Measurements from ENCODE around the gene SLC35E4. TPM values are rescaled to one million over a fixed set of nuclear protein-coding genes. Genes with fewer than 3 reads are reported as not detected.
"Not testable (repeated sequence)": the region's sequence is repeated elsewhere in the genome, so short reads cannot be mapped to it uniquely, and the experiment has no call there.

Gene SLC35E4
- total RNA-seq, 3 donors from 2014 or later, result 7.3 to 10.9 (median 8.9) TPM

- DNase-seq (no peak), ATAC-seq (no peak)
- H3K4me3 Mint-ChIP-seq, result no peak overlapping the region
- H3K4me1 Mint-ChIP-seq (ENCODE audit: low read depth), result peaks cover 20% of the 10 kb centered on the region
- no peaks in the 10 kb centered on the region for H3K27me3 Mint-ChIP-seq (ENCODE audit: low read depth)
- H3K36me3 Mint-ChIP-seq (ENCODE audit: insufficient read depth), result peaks cover 9% of the 10 kb centered on the region
- H3K9me3 Mint-ChIP-seq, result no peaks in the 10 kb centered on the region
These were observed 17.3 kb downstream of the SLC35E4 start for GRCh38 chr22:30652852-30653251.

- Mint-ChIP-seq H3K36me3 (ENCODE audit: insufficient read depth) (peaks cover 8% of the 10 kb centered on the region), H3K9me3 (no peaks in the 10 kb centered on the region), H3K27me3 (ENCODE audit: low read depth) (no peaks in the 10 kb centered on the region), H3K4me1 (ENCODE audit: low read depth) (peaks cover 9% of the 10 kb centered on the region), H3K4me3 (no peak overlapping the region)
- DNase-seq, result no peak
- ATAC-seq, result no peak
These were observed 18.8 kb downstream of the SLC35E4 start for GRCh38 chr22:30654361-30654760.

- Mint-ChIP-seq H3K27me3 (ENCODE audit: low read depth) (no peaks in the 10 kb centered on the region), H3K4me3 (no peak overlapping the region), H3K36me3 (ENCODE audit: insufficient read depth) (peaks cover 18% of the 10 kb centered on the region), H3K4me1 (ENCODE audit: low read depth) (peaks cover 2% of the 10 kb centered on the region), H3K9me3 (no peaks in the 10 kb centered on the region)
- DNase-seq (no peak), ATAC-seq (no peak)
These were observed 20.0 kb downstream of the SLC35E4 start for GRCh38 chr22:30655532-30655931.

DNA sequence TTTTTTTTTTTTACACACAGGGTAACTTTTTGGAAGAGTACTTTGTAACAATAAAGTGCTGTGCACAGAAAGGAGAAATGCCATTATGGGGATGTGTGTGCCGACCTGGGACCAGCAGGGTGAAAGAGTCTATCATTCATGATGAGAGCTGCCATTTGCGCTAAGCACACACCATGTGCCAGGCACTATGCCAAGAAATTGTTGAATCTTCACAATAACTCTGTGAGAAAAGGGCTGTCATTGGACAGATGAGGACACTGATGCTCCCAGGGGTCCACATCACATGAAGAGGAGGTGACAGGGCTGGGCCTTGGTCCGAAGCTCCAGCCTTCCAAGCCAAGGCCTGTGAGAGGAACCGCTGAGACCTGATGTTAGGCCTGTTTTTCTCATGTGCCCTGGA, 26.5 kb downstream of the SLC35E4 start:
- H3K4me3 Mint-ChIP-seq, result no peak overlapping the region
- DNase-seq (no peak), ATAC-seq (no peak)
- H3K4me1 Mint-ChIP-seq (ENCODE audit: low read depth), result peaks cover 16% of the 10 kb centered on the region
- no peaks in the 10 kb centered on the region for H3K27me3 Mint-ChIP-seq (ENCODE audit: low read depth)
- H3K36me3 Mint-ChIP-seq (ENCODE audit: insufficient read depth), result peaks cover 26% of the 10 kb centered on the region
- H3K9me3 Mint-ChIP-seq, result no peaks in the 10 kb centered on the region

DNA sequence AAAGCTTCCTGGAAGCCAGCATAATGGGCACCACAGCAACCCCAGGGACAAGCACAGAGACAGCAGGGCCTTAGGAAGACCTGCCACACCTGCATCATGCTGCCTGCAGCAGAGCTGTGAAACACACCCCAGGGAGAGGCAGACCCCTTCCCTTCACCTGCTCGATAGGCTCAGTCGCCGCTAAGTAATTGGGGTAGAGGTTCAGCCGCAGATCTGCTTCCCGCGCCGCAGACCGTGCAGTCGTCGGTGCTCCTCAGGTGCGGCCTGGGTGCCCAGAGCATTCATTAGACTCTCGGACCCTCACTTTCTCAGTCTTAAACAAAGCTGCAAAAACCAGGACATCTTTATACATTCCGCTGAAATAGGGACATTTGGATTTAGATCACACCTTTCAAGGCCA, 29.2 kb downstream of the SLC35E4 start:
- Mint-ChIP-seq H3K36me3 (ENCODE audit: insufficient read depth) (peaks cover 20% of the 10 kb centered on the region), H3K27me3 (ENCODE audit: low read depth) (no peaks in the 10 kb centered on the region)
- DNase-seq, result no peak

DNA sequence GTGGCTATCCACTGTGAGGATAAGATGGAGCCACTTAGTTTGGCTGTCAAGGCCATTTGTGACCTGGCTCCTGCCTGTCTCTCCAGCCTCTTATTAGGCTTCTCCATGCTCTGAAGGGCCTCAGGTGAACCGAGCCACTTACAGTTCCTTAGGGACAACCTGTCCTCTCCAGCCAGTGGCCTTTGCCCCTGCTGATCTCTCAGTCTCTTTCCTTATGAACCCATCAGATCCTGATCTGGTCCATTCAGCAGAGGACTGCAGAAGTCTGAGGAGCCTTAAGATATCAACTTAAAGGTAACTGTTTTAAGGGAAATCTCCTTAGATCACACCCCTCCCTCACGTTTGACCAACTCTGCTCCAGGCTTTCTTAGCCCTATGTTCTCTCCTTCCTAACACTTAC, 29.7 kb downstream of the SLC35E4 start:
- Mint-ChIP-seq H3K27me3 (ENCODE audit: low read depth) (no peaks in the 10 kb centered on the region), H3K36me3 (ENCODE audit: insufficient read depth) (peaks cover 17% of the 10 kb centered on the region), H3K9me3 (no peaks in the 10 kb centered on the region), H3K4me3 (no peak overlapping the region), H3K4me1 (ENCODE audit: low read depth) (peaks cover 22% of the 10 kb centered on the region)
- ATAC-seq, result no peak
- no peak for DNase-seq

More for the DNA sequence above, 29.2 kb downstream of the SLC35E4 start:
- no peaks in the 10 kb centered on the region for H3K9me3 Mint-ChIP-seq
- no peak for ATAC-seq
- no peak overlapping the region for H3K4me3 Mint-ChIP-seq
- peaks cover 22% of the 10 kb centered on the region for H3K4me1 Mint-ChIP-seq (ENCODE audit: low read depth)

DNA sequence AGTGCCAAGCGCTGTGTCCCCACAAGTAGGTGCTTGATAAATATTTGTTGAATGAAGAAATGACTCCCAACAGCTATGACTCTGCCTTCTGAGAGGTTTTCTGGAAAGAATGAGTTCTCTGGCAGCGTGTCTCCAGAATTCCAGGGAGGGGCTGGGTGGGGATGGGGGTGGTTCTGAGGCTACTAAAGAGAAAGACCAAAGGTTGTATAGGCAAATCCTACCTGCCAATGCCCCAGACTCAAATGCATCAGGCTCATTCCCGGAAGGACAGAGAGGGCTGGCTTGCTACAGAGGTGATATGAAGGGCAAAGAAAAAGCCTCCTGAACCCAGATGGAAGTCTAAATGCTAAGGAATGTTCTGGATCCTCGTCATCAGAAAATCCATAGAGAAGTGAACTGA, 30.2 kb downstream of the SLC35E4 start:
- DNase-seq (no peak), ATAC-seq (no peak)
- no peaks in the 10 kb centered on the region for H3K27me3 Mint-ChIP-seq (ENCODE audit: low read depth)
- peak overlapping the region; percentile 95 for H3K4me3 Mint-ChIP-seq
- peaks cover 14% of the 10 kb centered on the region for H3K36me3 Mint-ChIP-seq (ENCODE audit: insufficient read depth)
- H3K9me3 Mint-ChIP-seq, result no peaks in the 10 kb centered on the region
- peaks cover 22% of the 10 kb centered on the region for H3K4me1 Mint-ChIP-seq (ENCODE audit: low read depth)

DNA sequence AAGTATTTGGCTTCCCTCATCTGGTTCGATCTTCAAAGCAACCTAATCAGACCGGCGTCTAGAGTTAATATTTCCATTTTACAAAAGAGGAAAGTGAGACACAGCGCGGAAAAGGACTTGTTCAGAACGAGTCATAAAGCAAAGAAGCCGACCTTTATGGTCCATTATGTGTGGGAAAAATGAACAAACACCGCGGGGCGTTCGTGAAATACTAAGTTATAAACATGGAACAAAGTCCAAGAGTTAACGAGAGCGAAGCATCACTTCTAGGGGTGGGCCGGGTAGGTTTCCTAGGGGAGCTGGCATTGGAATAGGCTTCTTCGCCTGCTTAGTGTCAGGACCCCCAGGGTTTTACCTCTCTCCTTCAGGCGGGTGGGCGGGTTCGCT, 31.5 kb downstream of the SLC35E4 start:
- peaks cover 22% of the 10 kb centered on the region for H3K4me1 Mint-ChIP-seq (ENCODE audit: low read depth)
- peaks cover 12% of the 10 kb centered on the region for H3K36me3 Mint-ChIP-seq (ENCODE audit: insufficient read depth)
- peak; percentile 8 to 9 for ATAC-seq
- H3K4me3 Mint-ChIP-seq, result peak overlapping the region; percentile 95
- H3K27me3 Mint-ChIP-seq (ENCODE audit: low read depth), result no peaks in the 10 kb centered on the region
- DNase-seq, result peak; percentile 26
- H3K9me3 Mint-ChIP-seq, result no peaks in the 10 kb centered on the region

GRCh38 chr22:30667494-30668385, 32.2 kb downstream of the SLC35E4 start, which contains the start of gene DUSP18:
TSS of gene DUSP18 (minus strand) at chr22:30667875. CDS start at chr22:30664003, 3,872 bp downstream.
- Mint-ChIP-seq H3K4me1 (ENCODE audit: low read depth) (peaks cover 22% of the 10 kb centered on the region), H3K36me3 (ENCODE audit: insufficient read depth) (peaks cover 9% of the 10 kb centered on the region), H3K4me3 (peak within 1 kb of the TSS; percentile 95), H3K9me3 (no peaks in the 10 kb centered on the region), H3K27me3 (ENCODE audit: low read depth) (no peaks in the 10 kb centered on the region)
- DNase-seq (peak; percentile 94), ATAC-seq (peak; percentile 92 to 93)

DNA sequence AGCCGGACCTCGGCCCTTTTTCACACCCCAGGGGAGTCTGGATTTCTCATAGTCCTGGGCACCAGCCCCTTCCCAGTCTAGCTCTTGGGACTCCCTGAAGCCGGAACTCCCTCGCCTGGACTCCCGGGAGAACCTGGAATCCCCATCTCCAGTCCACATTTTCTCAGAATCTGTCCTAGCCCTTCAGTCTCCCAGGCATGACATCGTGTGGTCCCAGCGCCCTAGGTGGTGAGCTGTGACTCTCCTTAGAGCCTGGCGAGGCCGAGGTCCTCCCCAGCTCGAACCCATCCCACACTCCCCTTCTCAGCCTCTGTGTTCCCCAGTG, 32.8 kb downstream of the SLC35E4 start:
- peaks cover 22% of the 10 kb centered on the region for H3K4me1 Mint-ChIP-seq (ENCODE audit: low read depth)
- peaks cover 2% of the 10 kb centered on the region for H3K36me3 Mint-ChIP-seq (ENCODE audit: insufficient read depth)
- ATAC-seq (no peak), DNase-seq (no peak)
- H3K9me3 Mint-ChIP-seq, result no peaks in the 10 kb centered on the region
- H3K4me3 Mint-ChIP-seq, result peak overlapping the region; percentile 95
- no peaks in the 10 kb centered on the region for H3K27me3 Mint-ChIP-seq (ENCODE audit: low read depth)

DNA sequence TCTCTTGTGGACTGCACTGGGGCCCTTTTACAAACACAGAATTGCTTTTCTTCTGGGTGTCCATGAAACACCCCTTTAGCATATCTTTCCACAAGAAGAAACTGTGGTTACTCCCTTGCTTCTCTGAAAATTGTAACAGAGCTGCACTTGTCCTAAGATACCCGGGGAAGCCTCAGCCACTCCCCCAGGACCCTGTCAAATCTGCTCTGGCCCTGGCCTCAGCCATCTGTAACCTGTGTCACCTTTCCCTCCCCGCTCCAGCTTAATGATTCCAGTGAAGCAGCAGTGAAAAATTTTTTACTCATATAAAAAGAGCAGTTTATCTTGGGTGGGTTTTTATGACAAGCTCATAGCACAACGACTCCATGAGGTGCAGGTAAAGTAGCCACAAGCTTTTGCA, 35.5 kb downstream of the SLC35E4 start:
- Mint-ChIP-seq H3K27me3 (ENCODE audit: low read depth) (peaks cover 3% of the 10 kb centered on the region), H3K9me3 (no peaks in the 10 kb centered on the region), H3K36me3 (ENCODE audit: insufficient read depth) (no peaks in the 10 kb centered on the region), H3K4me1 (ENCODE audit: low read depth) (peaks cover 14% of the 10 kb centered on the region), H3K4me3 (no peak overlapping the region)
- ATAC-seq (no peak), DNase-seq (no peak)

DNA sequence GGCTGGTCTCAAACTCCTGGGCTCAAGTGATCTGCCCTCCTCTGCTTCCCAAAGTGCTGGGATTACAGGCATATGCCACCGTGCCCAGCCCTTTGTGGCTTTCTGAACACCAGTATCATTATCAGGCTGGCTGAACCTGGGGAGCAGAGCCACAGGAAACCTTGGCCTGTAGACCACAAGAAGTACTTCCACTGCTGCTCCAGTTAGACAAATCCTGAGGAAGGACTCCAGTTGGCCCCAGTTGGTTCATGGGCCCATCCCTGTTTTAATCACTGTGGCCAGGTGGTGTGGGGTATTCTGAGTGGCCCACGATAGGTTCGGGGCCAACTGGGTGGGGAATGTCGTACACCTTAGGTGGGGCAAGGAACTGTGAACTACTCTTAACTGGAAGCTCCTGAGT, 37.6 kb downstream of the SLC35E4 start:
- no peak for ATAC-seq
- Mint-ChIP-seq H3K4me1 (ENCODE audit: low read depth) (peaks cover 5% of the 10 kb centered on the region), H3K4me3 (no peak overlapping the region), H3K9me3 (no peaks in the 10 kb centered on the region), H3K27me3 (ENCODE audit: low read depth) (peaks cover 8% of the 10 kb centered on the region), H3K36me3 (ENCODE audit: insufficient read depth) (no peaks in the 10 kb centered on the region)
- no peak for DNase-seq

- ATAC-seq, result no peak
- Mint-ChIP-seq H3K27me3 (ENCODE audit: low read depth) (peaks cover 10% of the 10 kb centered on the region), H3K9me3 (no peaks in the 10 kb centered on the region), H3K4me1 (ENCODE audit: low read depth) (no peaks in the 10 kb centered on the region), H3K36me3 (ENCODE audit: insufficient read depth) (no peaks in the 10 kb centered on the region), H3K4me3 (no peak overlapping the region)
- DNase-seq, result no peak
These were observed 38.9 kb downstream of the SLC35E4 start for GRCh38 chr22:30674482-30674881.

- H3K9me3 Mint-ChIP-seq, result no peaks in the 10 kb centered on the region
- H3K4me3 Mint-ChIP-seq, result no peak overlapping the region
- H3K4me1 Mint-ChIP-seq (ENCODE audit: low read depth), result no peaks in the 10 kb centered on the region
- no peaks in the 10 kb centered on the region for H3K36me3 Mint-ChIP-seq (ENCODE audit: insufficient read depth)
- ATAC-seq, result no peak
- peaks cover 10% of the 10 kb centered on the region for H3K27me3 Mint-ChIP-seq (ENCODE audit: low read depth)
- no peak for DNase-seq
These were observed 39.9 kb downstream of the SLC35E4 start for GRCh38 chr22:30675436-30675835.

DNA sequence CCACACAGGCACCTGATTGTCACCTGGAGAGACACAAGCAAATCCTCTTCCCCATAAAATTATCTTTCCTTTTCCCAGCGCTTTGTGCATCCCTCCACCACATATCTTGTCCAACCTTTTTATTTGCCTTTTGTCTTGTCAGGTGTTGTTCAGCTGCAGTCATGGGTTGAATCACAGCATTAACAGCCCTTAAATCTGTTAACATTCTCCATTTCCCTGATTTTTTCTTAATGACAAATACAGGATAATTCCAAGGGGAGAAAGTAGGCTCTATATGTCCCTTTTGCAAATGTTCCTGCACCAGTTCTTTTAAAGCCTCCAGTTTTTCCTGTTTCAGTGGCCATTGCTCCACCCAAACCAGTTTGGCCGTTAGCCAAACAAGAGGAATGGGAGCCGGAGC, 41.0 kb downstream of the SLC35E4 start:
- not testable (repeated sequence) for H3K4me1 Mint-ChIP-seq (ENCODE audit: low read depth); H3K4me3 Mint-ChIP-seq; H3K36me3 Mint-ChIP-seq (ENCODE audit: insufficient read depth); H3K9me3 Mint-ChIP-seq; ATAC-seq; DNase-seq
- H3K27me3 Mint-ChIP-seq (ENCODE audit: low read depth), result peaks cover 10% of the 10 kb centered on the region
